Limb (tissue), 2 donors: Measurements from ENCODE around the gene HIP1.
"Not testable (repeated sequence)": the region's sequence is repeated elsewhere in the genome, so short reads cannot be mapped to it uniquely, and the experiment has no call there.

Experiments used
- DNase-seq, 2 donors: peaks; one replicate each; pipeline ENCODE4 v3.0.0-alpha.2; 2016; ENCODE audit errors: extremely low spot score in 2 of 2

Gene HIP1

GRCh38 chr7:75532639-75533038, 206.1 kb downstream of the HIP1 start:
- no peak for DNase-seq

- no peak for DNase-seq
Measured at GRCh38 chr7:75531359-75531821, 207.4 kb downstream of the HIP1 start.

DNA sequence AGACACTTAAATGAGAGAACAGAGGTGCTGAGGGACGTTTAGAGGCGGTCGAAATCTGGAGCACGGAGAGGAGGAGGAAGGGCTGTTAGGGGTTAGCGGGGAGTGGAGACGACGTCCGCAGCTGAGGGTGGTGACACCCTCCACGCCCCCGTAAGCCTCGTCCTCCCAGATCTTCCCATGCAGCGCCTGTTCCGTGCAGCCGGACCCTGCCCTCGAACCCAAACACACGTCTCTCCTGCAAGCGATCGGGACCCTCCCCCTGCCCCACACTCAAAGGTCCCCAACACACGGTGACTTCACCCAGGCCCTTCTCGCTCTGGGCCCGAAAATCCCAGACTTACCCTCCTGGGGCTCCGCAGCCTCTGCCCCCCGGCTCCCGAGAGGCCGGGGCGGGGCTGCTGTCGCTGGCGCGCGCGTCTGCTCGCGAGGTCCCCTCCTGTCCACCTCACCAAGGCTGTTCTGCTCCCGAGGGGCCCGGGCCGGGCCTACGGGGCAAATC, 211.5 kb downstream of the HIP1 start:
- DNase-seq, result peak in 1 of 2 donors; percentile 41

- not testable (repeated sequence) for DNase-seq
Measured at GRCh38 chr7:75521727-75522126, 217.0 kb downstream of the HIP1 start.

GRCh38 chr7:75518842-75519241, 219.9 kb downstream of the HIP1 start:
- DNase-seq, result not testable (repeated sequence)

DNA sequence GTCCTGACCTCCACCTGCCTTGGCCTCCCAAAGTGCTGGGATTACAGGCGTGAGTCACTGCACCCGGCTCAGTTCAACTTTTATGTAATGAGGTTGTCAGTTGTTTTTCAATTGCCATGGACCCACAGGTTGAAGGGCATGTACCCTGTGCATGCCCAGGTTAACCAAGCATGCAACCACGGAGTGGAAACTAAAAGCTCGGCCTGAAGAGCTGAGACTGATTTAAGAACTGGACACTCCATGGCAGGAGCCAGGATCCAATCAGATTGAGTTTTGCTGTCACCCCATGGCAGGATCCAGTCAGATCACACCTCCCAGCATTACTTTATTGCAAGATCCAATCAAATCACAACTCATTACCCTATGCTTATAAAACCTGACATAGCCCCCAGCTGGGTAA, 229.7 kb downstream of the HIP1 start:
- not testable (repeated sequence) for DNase-seq

DNA sequence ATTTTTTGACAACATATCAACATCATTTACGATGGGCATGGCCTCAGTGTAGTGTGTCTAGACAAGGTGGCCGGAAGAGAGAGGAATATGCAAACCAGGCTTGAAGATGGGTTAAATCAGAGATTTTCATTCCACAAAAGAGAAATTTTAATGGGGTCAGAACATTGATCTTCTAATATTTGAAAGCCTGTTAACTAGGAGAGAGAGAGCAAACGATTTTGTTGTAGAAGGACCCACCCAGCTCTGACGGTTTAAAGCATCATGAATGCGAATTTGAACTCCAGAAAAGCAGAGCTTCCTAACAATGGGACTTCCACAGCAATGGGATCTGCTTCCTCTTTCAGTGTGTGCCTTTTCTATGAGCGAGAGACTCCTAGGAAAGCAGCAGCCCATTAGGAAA, 246.7 kb downstream of the HIP1 start, which contains the start of gene SPDYE5:
TSS of gene SPDYE5 (plus strand) at position 301 of the 400 bp plus-strand sequence. CDS start 1,728 bp downstream, outside the sequence.
- not testable (repeated sequence) for DNase-seq

- peak; percentile 86 to 91 for DNase-seq
Measured at GRCh38 chr7:75485979-75486643, 252.6 kb downstream of the HIP1 start, which contains the start of gene POM121C. Gene POM121C, minus strand, starts transcription at chr7:75486299. Its CDS starts 44,803 bp downstream, at chr7:75441496.

DNA sequence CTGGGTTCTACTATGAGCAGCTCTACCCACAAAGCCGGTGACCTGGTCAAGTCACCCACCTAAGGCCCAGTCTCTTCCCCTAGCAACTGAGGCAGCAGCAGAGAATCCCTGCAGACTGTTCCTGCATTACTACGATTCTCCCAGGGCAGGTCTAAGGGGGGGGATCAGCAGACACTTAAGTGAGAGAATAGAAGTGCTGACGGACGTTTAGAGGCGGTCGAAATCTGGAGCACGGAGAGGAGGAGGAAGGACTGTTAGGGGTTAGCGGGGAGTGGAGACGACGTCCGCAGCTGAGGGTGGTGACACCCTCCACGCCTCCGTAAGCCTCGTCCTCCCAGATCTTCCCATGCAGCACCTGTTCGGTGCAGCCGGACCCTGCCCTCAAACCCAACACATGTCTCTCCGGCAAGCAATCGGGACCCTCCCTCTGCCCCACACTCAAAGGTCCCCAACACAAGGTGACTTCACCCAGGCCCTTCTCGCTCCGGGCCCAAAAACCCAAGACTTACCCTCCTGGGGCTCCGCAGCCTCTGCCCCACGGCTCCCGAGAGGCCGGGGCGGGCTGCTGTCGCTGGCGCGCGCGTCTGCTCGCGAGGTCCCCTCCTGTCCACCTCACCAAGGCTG, 253.3 kb downstream of the HIP1 start:
- DNase-seq, result peak in 1 of 2 donors; percentile 35
